NAMALWA (cell line): ENCODE measurements around the gene IFI30.

Experiments
- DNase-seq: peaks from one replicate; pipeline ENCODE4 v3.0.0-alpha.2; 2015; ENCODE audit warnings: low spot score

Gene IFI30

GRCh38 chr19:18171605-18172327 lies 1.8 kb upstream of the IFI30 start:
- DNase-seq: peak; percentile 37

- DNase-seq: no peak
Measured at GRCh38 chr19:18172331-18173053, 1.1 kb upstream of the IFI30 start.

GRCh38 chr19:18173054-18173571 lies 500 bp upstream of the IFI30 start:
- DNase-seq: peak; percentile 47

- no peak for DNase-seq
Measured at GRCh38 chr19:18174983-18175382, 1.4 kb downstream of the IFI30 start.

GRCh38 chr19:18176367-18177310 lies 3.0 kb downstream of the IFI30 start:
- DNase-seq: no peak

GRCh38 chr19:18179957-18180356 lies 6.3 kb downstream of the IFI30 start:
- DNase-seq: peak; percentile 36

GRCh38 chr19:18183529-18183928 lies 9.9 kb downstream of the IFI30 start:
- DNase-seq: no peak

GRCh38 chr19:18185538-18185937 lies 11.9 kb downstream of the IFI30 start:
- DNase-seq: no peak

GRCh38 chr19:18190278-18190677 lies 16.7 kb downstream of the IFI30 start:
- DNase-seq: no peak

GRCh38 chr19:18191640-18192062 lies 18.0 kb downstream of the IFI30 start:
- no peak for DNase-seq

GRCh38 chr19:18192673-18193387 lies 19.2 kb downstream of the IFI30 start, which contains the start of gene MPV17L2:
Gene MPV17L2, plus strand, starts transcription at chr19:18193218. Its CDS starts 64 bp downstream, at chr19:18193282.
- DNase-seq: peak; percentile 100

- DNase-seq: peak; percentile 43
Measured at GRCh38 chr19:18193388-18194180, 20.0 kb downstream of the IFI30 start.

- no peak for DNase-seq
Measured at GRCh38 chr19:18194181-18194530, 20.5 kb downstream of the IFI30 start.

- peak; percentile 60 for DNase-seq
Measured at GRCh38 chr19:18194554-18195238, 21.1 kb downstream of the IFI30 start.

- no peak for DNase-seq
Measured at GRCh38 chr19:18196511-18196845, 22.9 kb downstream of the IFI30 start.

GRCh38 chr19:18197306-18197705 lies 23.7 kb downstream of the IFI30 start:
- no peak for DNase-seq

GRCh38 chr19:18197941-18198340 lies 24.3 kb downstream of the IFI30 start:
- DNase-seq: no peak

GRCh38 chr19:18198374-18198773 lies 24.8 kb downstream of the IFI30 start:
- DNase-seq: no peak

GRCh38 chr19:18202397-18202777 lies 28.8 kb downstream of the IFI30 start:
- DNase-seq: no peak

- DNase-seq: peak; percentile 78
Measured at GRCh38 chr19:18202778-18203407, 29.3 kb downstream of the IFI30 start.
